WERI-Rb-1 (cell line): Measurements from ENCODE around the gene GUCY1A2.

Experiments
- DNase-seq: peaks from one replicate; pipeline ENCODE4 v3.0.0-alpha.2; 2020
- H3K27ac ChIP-seq: fragments of 250-450 bp; sonication (Bioruptor Pico); 2 replicates; pipeline ENCODE4 v1.5.1; 2020; ENCODE audit warnings: mild to moderate bottlenecking, moderate library complexity
- H3K27me3 ChIP-seq: fragments of 250-450 bp; sonication (Bioruptor Pico); 2 replicates; pipeline ENCODE4 v1.5.1; 2021; ENCODE audit warnings: mild to moderate bottlenecking, low read depth, moderate library complexity; ENCODE audit not compliant: insufficient read depth, severe bottlenecking
- H3K36me3 ChIP-seq: fragments of 250-450 bp; sonication (Bioruptor Pico); 2 replicates; pipeline ENCODE4 v1.5.1; 2020; ENCODE audit warnings: mild to moderate bottlenecking, moderate library complexity
- H3K4me3 ChIP-seq: 2 replicates; pipeline ENCODE4 v1.5.1; 2011; ENCODE audit warnings: low read depth, mild to moderate bottlenecking, control low read depth, low read length
- H3K9me3 ChIP-seq: fragments of 250-450 bp; sonication (Bioruptor Pico); 2 replicates; pipeline ENCODE4 v1.5.1; 2021; ENCODE audit warnings: mild to moderate bottlenecking, moderate library complexity; ENCODE audit not compliant: severe bottlenecking
- CTCF ChIP-seq: IDR thresholded peaks from 2 replicates; pipeline ENCODE4 v1.5.1; 2011; ENCODE audit warnings: low read depth, mild to moderate bottlenecking, control low read depth, inconsistent platforms, low read length

GUCY1A2 gene

GRCh38 chr11:107009190-107009589 is 9.1 kb downstream of the GUCY1A2 start:
- no peak for DNase-seq
- Histone ChIP-seq H3K27ac (no peak overlapping the region), H3K9me3 (no peaks in the 10 kb centered on the region), H3K4me3 (no peak overlapping the region), H3K36me3 (no peaks in the 10 kb centered on the region), H3K27me3 (no peaks in the 10 kb centered on the region)
- no peak for TF ChIP-seq CTCF

- no peak for DNase-seq
- Histone ChIP-seq H3K36me3 (no peaks in the 10 kb centered on the region), H3K4me3 (no peak overlapping the region), H3K27me3 (no peaks in the 10 kb centered on the region), H3K9me3 (no peaks in the 10 kb centered on the region), H3K27ac (no peak overlapping the region)
- no peak for TF ChIP-seq CTCF
These were observed 12.0 kb downstream of the GUCY1A2 start for GRCh38 chr11:107006076-107006833.

- no peak for DNase-seq
- no peak overlapping the region for H3K4me3 ChIP-seq
- no peaks in the 10 kb centered on the region for H3K27me3 ChIP-seq
- H3K27ac ChIP-seq, result no peak overlapping the region
- H3K36me3 ChIP-seq, result no peaks in the 10 kb centered on the region
- H3K9me3 ChIP-seq, result no peaks in the 10 kb centered on the region
- TF ChIP-seq CTCF, result no peak
These were observed 19.1 kb downstream of the GUCY1A2 start for GRCh38 chr11:106999196-106999595.

GRCh38 chr11:106998916-106999188 is 19.4 kb downstream of the GUCY1A2 start:
- Histone ChIP-seq H3K27me3 (no peaks in the 10 kb centered on the region), H3K9me3 (no peaks in the 10 kb centered on the region), H3K27ac (no peak overlapping the region), H3K4me3 (no peak overlapping the region), H3K36me3 (no peaks in the 10 kb centered on the region)
- DNase-seq, result no peak
- TF ChIP-seq CTCF, result no peak

- Histone ChIP-seq H3K9me3 (no peaks in the 10 kb centered on the region), H3K4me3 (no peak overlapping the region), H3K27me3 (no peaks in the 10 kb centered on the region), H3K36me3 (no peaks in the 10 kb centered on the region), H3K27ac (no peak overlapping the region)
- no peak for DNase-seq
- no peak for TF ChIP-seq CTCF
These were observed 20.0 kb downstream of the GUCY1A2 start for GRCh38 chr11:106998116-106998915.

- Histone ChIP-seq H3K36me3 (no peaks in the 10 kb centered on the region), H3K27me3 (no peaks in the 10 kb centered on the region), H3K4me3 (no peak overlapping the region), H3K27ac (no peak overlapping the region), H3K9me3 (no peaks in the 10 kb centered on the region)
- no peak for TF ChIP-seq CTCF
- DNase-seq, result no peak
These were observed 21.0 kb downstream of the GUCY1A2 start for GRCh38 chr11:106997227-106997626.
